HUES6 (cell line): ENCODE results near the gene CADM1.

Experiments used
- H3K27ac ChIP-seq: 2 replicates; pipeline ENCODE4 v1.7.0; 2013; ENCODE audit warnings: low read depth, mild to moderate bottlenecking, low read length, inconsistent platforms
- H3K27me3 ChIP-seq: 2 replicates; pipeline ENCODE4 v1.6.1; 2013; ENCODE audit warnings: low read length; ENCODE audit not compliant: control insufficient read depth, insufficient read depth
- H3K36me3 ChIP-seq: 2 replicates; pipeline ENCODE4 v1.6.1; 2013; ENCODE audit warnings: low read length; ENCODE audit not compliant: control insufficient read depth, insufficient read depth
- H3K4me1 ChIP-seq: 2 replicates; pipeline ENCODE4 v1.6.1; 2013; ENCODE audit warnings: low read length; ENCODE audit not compliant: control insufficient read depth, insufficient read depth
- H3K4me3 ChIP-seq: 2 replicates; pipeline ENCODE4 v1.5.1; 2013; ENCODE audit warnings: low read depth, low read length
- H3K9ac ChIP-seq: one replicate; pipeline ENCODE4 v1.6.1; 2013; ENCODE audit warnings: mild to moderate bottlenecking, low read length
- H3K9me3 ChIP-seq: 2 replicates; pipeline ENCODE4 v1.6.1; 2013; ENCODE audit warnings: low read depth, low read length; ENCODE audit not compliant: control insufficient read depth, insufficient read depth

The CADM1 gene

GRCh38 chr11:115222218-115222862 lies 281.9 kb downstream of the CADM1 start:
- no peaks in the 10 kb centered on the region for H3K9me3 ChIP-seq
- peak overlapping the region; percentile 65 for H3K9ac ChIP-seq
- no peaks in the 10 kb centered on the region for H3K27me3 ChIP-seq
- peak overlapping the region; percentile 82 for H3K27ac ChIP-seq
- H3K36me3 ChIP-seq, result no peaks in the 10 kb centered on the region
- peaks cover 49% of the 10 kb centered on the region for H3K4me1 ChIP-seq
- H3K4me3 ChIP-seq, result peak overlapping the region; percentile 4; the same call in 1 of the 2 replicates

GRCh38 chr11:115221461-115222069 lies 282.6 kb downstream of the CADM1 start:
- Histone ChIP-seq H3K4me3 (peak overlapping the region; percentile 4; the same call in 1 of the 2 replicates), H3K4me1 (peaks cover 43% of the 10 kb centered on the region), H3K27me3 (no peaks in the 10 kb centered on the region), H3K9me3 (no peaks in the 10 kb centered on the region), H3K9ac (peak overlapping the region; percentile 65), H3K36me3 (no peaks in the 10 kb centered on the region), H3K27ac (peak overlapping the region; percentile 82)

- H3K27ac ChIP-seq, result peak overlapping the region; percentile 82; the same call in 1 of the 2 replicates
- peaks cover 40% of the 10 kb centered on the region for H3K4me1 ChIP-seq
- no peak overlapping the region for H3K4me3 ChIP-seq
- no peak overlapping the region for H3K9ac ChIP-seq
- H3K9me3 ChIP-seq, result no peaks in the 10 kb centered on the region
- no peaks in the 10 kb centered on the region for H3K36me3 ChIP-seq
- no peaks in the 10 kb centered on the region for H3K27me3 ChIP-seq
Observed at GRCh38 chr11:115220911-115221310, 283.3 kb downstream of the CADM1 start.

GRCh38 chr11:115220423-115220822 lies 283.8 kb downstream of the CADM1 start:
- no peaks in the 10 kb centered on the region for H3K27me3 ChIP-seq
- H3K36me3 ChIP-seq, result no peaks in the 10 kb centered on the region
- H3K27ac ChIP-seq, result no peak overlapping the region
- peaks cover 38% of the 10 kb centered on the region for H3K4me1 ChIP-seq
- H3K4me3 ChIP-seq, result no peak overlapping the region
- no peaks in the 10 kb centered on the region for H3K9me3 ChIP-seq
- H3K9ac ChIP-seq, result no peak overlapping the region

GRCh38 chr11:115219376-115219775 lies 284.8 kb downstream of the CADM1 start:
- H3K9ac ChIP-seq, result no peak overlapping the region
- H3K36me3 ChIP-seq, result no peaks in the 10 kb centered on the region
- H3K27me3 ChIP-seq, result no peaks in the 10 kb centered on the region
- H3K4me3 ChIP-seq, result no peak overlapping the region
- H3K9me3 ChIP-seq, result no peaks in the 10 kb centered on the region
- peaks cover 28% of the 10 kb centered on the region for H3K4me1 ChIP-seq
- H3K27ac ChIP-seq, result no peak overlapping the region

- Histone ChIP-seq H3K4me1 (peaks cover 24% of the 10 kb centered on the region), H3K36me3 (no peaks in the 10 kb centered on the region), H3K9me3 (no peaks in the 10 kb centered on the region), H3K9ac (no peak overlapping the region), H3K27me3 (no peaks in the 10 kb centered on the region), H3K27ac (no peak overlapping the region), H3K4me3 (no peak overlapping the region)
Observed at GRCh38 chr11:115217726-115218311, 286.4 kb downstream of the CADM1 start.

- Histone ChIP-seq H3K4me1 (peaks cover 9% of the 10 kb centered on the region; the same call in 1 of the 2 replicates), H3K27me3 (no peaks in the 10 kb centered on the region)
Observed at GRCh38 chr11:115215694-115216617, 288.3 kb downstream of the CADM1 start.

GRCh38 chr11:115214644-115215234 lies 289.5 kb downstream of the CADM1 start:
- Histone ChIP-seq H3K4me3 (no peak overlapping the region), H3K27me3 (no peaks in the 10 kb centered on the region), H3K9me3 (no peaks in the 10 kb centered on the region), H3K27ac (no peak overlapping the region), H3K4me1 (peaks cover 9% of the 10 kb centered on the region; the same call in 1 of the 2 replicates), H3K9ac (no peak overlapping the region), H3K36me3 (no peaks in the 10 kb centered on the region)

More at GRCh38 chr11:115215694-115216617, 288.3 kb downstream of the CADM1 start:
- H3K9me3 ChIP-seq, result no peaks in the 10 kb centered on the region
- H3K27ac ChIP-seq, result no peak overlapping the region
- no peaks in the 10 kb centered on the region for H3K36me3 ChIP-seq
- no peak overlapping the region for H3K4me3 ChIP-seq
- no peak overlapping the region for H3K9ac ChIP-seq

GRCh38 chr11:115213007-115213406 lies 291.2 kb downstream of the CADM1 start:
- Histone ChIP-seq H3K27me3 (no peaks in the 10 kb centered on the region), H3K4me3 (no peak overlapping the region), H3K27ac (no peak overlapping the region), H3K4me1 (peaks cover 9% of the 10 kb centered on the region; the same call in 1 of the 2 replicates), H3K9me3 (no peaks in the 10 kb centered on the region), H3K36me3 (no peaks in the 10 kb centered on the region), H3K9ac (no peak overlapping the region)

GRCh38 chr11:115208808-115209259 lies 295.4 kb downstream of the CADM1 start:
- H3K9ac ChIP-seq, result no peak overlapping the region
- no peaks in the 10 kb centered on the region for H3K36me3 ChIP-seq
- H3K4me1 ChIP-seq, result peaks cover 15% of the 10 kb centered on the region; the same call in 1 of the 2 replicates
- H3K4me3 ChIP-seq, result no peak overlapping the region
- H3K27ac ChIP-seq, result no peak overlapping the region
- H3K9me3 ChIP-seq, result no peaks in the 10 kb centered on the region
- H3K27me3 ChIP-seq, result no peaks in the 10 kb centered on the region
